ENCODE measurements around the gene HDDC3.

The HDDC3 gene

GRCh38 chr15:90931828-90932659 lies at the start of gene HDDC3:
Gene HDDC3, minus strand, starts transcription at chr15:90932549. Its CDS starts 9 bp downstream, at chr15:90932540.
- DNase-seq = peak; percentile 89

- no peak for DNase-seq
Observed at GRCh38 chr15:90982135-90982534, 49.8 kb upstream of the HDDC3 start.

- DNase-seq = no peak
Observed at GRCh38 chr15:90981681-90982080, 49.3 kb upstream of the HDDC3 start.

- no peak for DNase-seq
Observed at GRCh38 chr15:90979582-90979981, 47.2 kb upstream of the HDDC3 start.

- no peak for DNase-seq
Observed at GRCh38 chr15:90974216-90974615, 41.9 kb upstream of the HDDC3 start.

GRCh38 chr15:90972133-90972532 lies 39.8 kb upstream of the HDDC3 start:
- no peak for DNase-seq

- DNase-seq = no peak
Observed at GRCh38 chr15:90970274-90970673, 37.9 kb upstream of the HDDC3 start.

GRCh38 chr15:90968434-90968833 lies 36.1 kb upstream of the HDDC3 start:
- DNase-seq = no peak

- DNase-seq = no peak
Observed at GRCh38 chr15:90967206-90967605, 34.9 kb upstream of the HDDC3 start.

GRCh38 chr15:90966262-90966661 lies 33.9 kb upstream of the HDDC3 start:
- no peak for DNase-seq

- DNase-seq = no peak
Observed at GRCh38 chr15:90962021-90962420, 29.7 kb upstream of the HDDC3 start.

GRCh38 chr15:90960298-90961091 lies 28.1 kb upstream of the HDDC3 start:
- DNase-seq = no peak

GRCh38 chr15:90959894-90960293 lies 27.5 kb upstream of the HDDC3 start:
- no peak for DNase-seq

GRCh38 chr15:90959028-90959595 lies 26.8 kb upstream of the HDDC3 start:
- DNase-seq = no peak

GRCh38 chr15:90957791-90958190 lies 25.4 kb upstream of the HDDC3 start:
- DNase-seq = no peak

GRCh38 chr15:90957031-90957790 lies 24.9 kb upstream of the HDDC3 start:
- DNase-seq = no peak

- DNase-seq = peak; percentile 42
Observed at GRCh38 chr15:90956274-90957030, 24.1 kb upstream of the HDDC3 start.

- DNase-seq = no peak
Observed at GRCh38 chr15:90955624-90956273, 23.4 kb upstream of the HDDC3 start.

GRCh38 chr15:90954712-90955623 lies 22.6 kb upstream of the HDDC3 start, which contains the start of gene RCCD1:
Gene RCCD1, plus strand, starts transcription at chr15:90954884. Its CDS starts 1,851 bp downstream, at chr15:90956735.
- DNase-seq = peak; percentile 86

Measured in CD4-positive, alpha-beta T cell treated with Interleukin-4 for 4 hours (primary cell).